Liver (tissue), 9 donors: ENCODE results near the gene TMPRSS11A. TPM values are rescaled to one million over a fixed set of nuclear protein-coding genes. Genes with fewer than 3 reads are reported as not detected.

Experiments used
- DNase-seq: peaks from one replicate; pipeline ENCODE4 v3.0.0-alpha.2; 2017; ENCODE audit warnings: low spot score
- H3K27ac ChIP-seq, 2 donors: one replicate each; pipeline ENCODE4 v1.7.0; 2013; ENCODE audit warnings: inconsistent platforms in 2 of 2, low read length in 2 of 2, control low read depth in 1 of 2, low read depth in 1 of 2, mild to moderate bottlenecking in 1 of 2
- H3K27me3 ChIP-seq, 4 donors: one replicate each; pipeline versions ENCODE4 v1.6.1 to v1.7.0; 2013; ENCODE audit warnings: low read length in 3 of 4, inconsistent platforms in 1 of 4, mild to moderate bottlenecking in 1 of 4, moderate library complexity in 1 of 4; ENCODE audit not compliant: control insufficient read depth in 4 of 4, insufficient read depth in 4 of 4
- H3K36me3 ChIP-seq, 4 donors: one replicate each; pipeline versions ENCODE4 v1.6.1 to v1.7.0; 2013; ENCODE audit warnings: low read length in 3 of 4, mild to moderate bottlenecking in 3 of 4, low read depth in 1 of 4, moderate library complexity in 1 of 4; ENCODE audit not compliant: control insufficient read depth in 4 of 4, insufficient read depth in 3 of 4
- H3K4me1 ChIP-seq, 4 donors: one replicate each; pipeline versions ENCODE4 v1.6.1 to v1.7.0; 2013; ENCODE audit warnings: low read length in 3 of 4, mild to moderate bottlenecking in 3 of 4, moderate library complexity in 1 of 4; ENCODE audit not compliant: control insufficient read depth in 4 of 4, insufficient read depth in 4 of 4
- H3K4me3 ChIP-seq, 3 donors: one replicate each; pipeline versions ENCODE4 v1.6.1 to v1.7.0; 2013; ENCODE audit warnings: low read length in 3 of 3, control low read depth in 1 of 3, low read depth in 1 of 3, mild to moderate bottlenecking in 1 of 3
- H3K9ac ChIP-seq, 2 donors: one replicate each; pipeline ENCODE4 v1.7.0; 2013; ENCODE audit warnings: low read length in 2 of 2, mild to moderate bottlenecking in 2 of 2, moderate library complexity in 2 of 2, control low read depth in 1 of 2, low read depth in 1 of 2
- H3K9me3 ChIP-seq, 4 donors: one replicate each; pipeline versions ENCODE4 v1.6.1 to v1.7.0; 2013; ENCODE audit warnings: low read length in 3 of 4; ENCODE audit not compliant: control insufficient read depth in 4 of 4
- EGR1 ChIP-seq, 2 donors: IDR thresholded peaks; 2 replicates each; pipeline ENCODE4 v1.6.1; 2016 to 2018; ENCODE audit warnings: antibody characterized with exemption in 2 of 2, low read depth in 2 of 2
- FOXA1 ChIP-seq: IDR thresholded peaks from 2 replicates; pipeline ENCODE4 v1.6.1; 2016; ENCODE audit warnings: antibody characterized with exemption
- FOXA2 ChIP-seq: IDR thresholded peaks from 2 replicates; pipeline ENCODE4 v1.6.1; 2016; ENCODE audit warnings: antibody characterized with exemption
- GABPA ChIP-seq, 2 donors: IDR thresholded peaks in 1 of 2; conservative IDR thresholded peaks in 1 of 2; 2 replicates each; pipeline ENCODE4 v1.6.1; 2016; ENCODE audit warnings: antibody characterized with exemption in 2 of 2, mild to moderate bottlenecking in 1 of 2, moderate library complexity in 1 of 2
- HNF4G ChIP-seq: IDR thresholded peaks from 2 replicates; pipeline ENCODE4 v1.6.1; 2016; ENCODE audit warnings: antibody characterized with exemption
- JUND ChIP-seq, 2 donors: IDR thresholded peaks; 2 replicates each; pipeline ENCODE4 v1.6.1; 2016; ENCODE audit warnings: antibody characterized with exemption in 2 of 2
- NR2F2 ChIP-seq: IDR thresholded peaks from 2 replicates; pipeline ENCODE4 v1.6.1; 2016; ENCODE audit warnings: antibody characterized with exemption
- RAD21 ChIP-seq, 2 donors: IDR thresholded peaks; 2 replicates each; pipeline ENCODE4 v1.6.1; 2016; ENCODE audit warnings: antibody characterized with exemption in 2 of 2, mild to moderate bottlenecking in 2 of 2
- RXRA ChIP-seq, 2 donors: IDR thresholded peaks; 2 replicates each; pipeline ENCODE4 v1.6.1; 2017 to 2018; ENCODE audit warnings: antibody characterized with exemption in 2 of 2, mild to moderate bottlenecking in 1 of 2
- SP1 ChIP-seq: IDR thresholded peaks from 2 replicates; pipeline ENCODE4 v1.6.1; 2018; ENCODE audit warnings: antibody characterized with exemption, mild to moderate bottlenecking
- TAF1 ChIP-seq: conservative IDR thresholded peaks from 2 replicates; pipeline ENCODE4 v1.6.1; 2016; ENCODE audit warnings: antibody characterized with exemption, mild to moderate bottlenecking
- WGBS: extraction: QIAGEN DNeasy Blood & Tissue Kit; methylation state at CpG from one replicate; pipeline ENCODE4 v1.1.7; 2013; 5-methylcytosine and 5-hydroxymethylcytosine counted together
- polyA plus RNA-seq, 2 donors: library from polyadenylated mRNA; stranded (reverse) in 1 of 2; unstranded in 1 of 2; fragments of 200-250 nt in 1 of 2; fragments of >200 nt in 1 of 2; fragmentation: Nextera tagmentation in 1 of 2; extraction: Ambion mirVana in 1 of 2; gene quantifications; one replicate each; pipeline versions ENCODE4 v1.2.1 to v1.2.3, GENCODE V29; 2013 to 2015
- total RNA-seq, 2 donors: library from RNA; depleted of rRNA; stranded (reverse); fragments of >200 nt; gene quantifications; one replicate each; pipeline ENCODE4 v1.2.3, GENCODE V29; 2014
- TF ChIP-seq, protein P1 (sequence below): IDR thresholded peaks from 2 replicates; pipeline ENCODE4 v1.6.1; 2016; ENCODE audit warnings: antibody characterized with exemption
- TF ChIP-seq, protein P2 (sequence below): IDR thresholded peaks from 2 replicates; pipeline ENCODE4 v1.6.1; 2016; ENCODE audit warnings: antibody characterized with exemption
- TF ChIP-seq, protein P3 (sequence below): IDR thresholded peaks from 2 replicates; pipeline ENCODE4 v1.6.1; 2016; ENCODE audit warnings: antibody characterized with exemption, mild to moderate bottlenecking
- donor health status: healthy.
- donor health status: healthy.
- donor health status: healthy.
- donor health status: healthy.
- donor health status: healthy.

The TMPRSS11A gene
- total and polyA plus RNA-seq, 4 donors, result 0.01 TPM; not detected in 3

DNA sequence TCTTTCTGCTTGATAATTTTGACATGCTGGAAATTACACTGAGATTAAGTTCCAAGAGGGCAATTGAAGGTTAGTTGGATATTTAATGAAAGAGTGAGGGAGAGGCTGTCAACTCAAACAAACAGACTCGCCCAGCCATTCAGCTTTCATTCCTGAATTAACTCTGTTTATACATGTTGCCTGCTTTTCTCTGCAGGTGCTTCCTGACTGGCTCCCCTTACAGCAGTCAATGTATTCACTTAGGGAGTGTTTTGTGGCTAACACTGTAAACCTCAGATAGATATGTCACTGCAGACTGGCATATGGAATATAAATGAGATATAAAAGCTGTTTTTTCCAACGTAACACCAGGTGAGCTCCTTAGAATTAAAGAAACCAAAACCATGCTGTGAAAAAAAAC lies 28.7 kb downstream of the TMPRSS11A start:
- H3K36me3 ChIP-seq, result no peaks in the 10 kb centered on the region
- no peak overlapping the region for H3K9ac ChIP-seq
- H3K27me3 ChIP-seq, result no peaks in the 10 kb centered on the region
- H3K4me3 ChIP-seq, result no peak overlapping the region
- no peak for DNase-seq
- H3K4me1 ChIP-seq, result no peaks in the 10 kb centered on the region
- no peak overlapping the region for H3K27ac ChIP-seq
- 39% methylated on average over 2 of the region's 2 CpGs for WGBS
- TF ChIP-seq TAF1 (no peak), NR2F2 (no peak), RAD21 (IDR thresholded peaks at IDR 0.05) (no peak), GABPA (IDR thresholded peaks at IDR 0.05 in 1 of 2, conservative IDR thresholded peaks at IDR 0.05 in 1 of 2) (no peak), RXRA (IDR thresholded peaks at IDR 0.05) (no peak), HNF4G (no peak), JUND (IDR thresholded peaks at IDR 0.05) (no peak)
- TF ChIP-seq, protein P1, sequence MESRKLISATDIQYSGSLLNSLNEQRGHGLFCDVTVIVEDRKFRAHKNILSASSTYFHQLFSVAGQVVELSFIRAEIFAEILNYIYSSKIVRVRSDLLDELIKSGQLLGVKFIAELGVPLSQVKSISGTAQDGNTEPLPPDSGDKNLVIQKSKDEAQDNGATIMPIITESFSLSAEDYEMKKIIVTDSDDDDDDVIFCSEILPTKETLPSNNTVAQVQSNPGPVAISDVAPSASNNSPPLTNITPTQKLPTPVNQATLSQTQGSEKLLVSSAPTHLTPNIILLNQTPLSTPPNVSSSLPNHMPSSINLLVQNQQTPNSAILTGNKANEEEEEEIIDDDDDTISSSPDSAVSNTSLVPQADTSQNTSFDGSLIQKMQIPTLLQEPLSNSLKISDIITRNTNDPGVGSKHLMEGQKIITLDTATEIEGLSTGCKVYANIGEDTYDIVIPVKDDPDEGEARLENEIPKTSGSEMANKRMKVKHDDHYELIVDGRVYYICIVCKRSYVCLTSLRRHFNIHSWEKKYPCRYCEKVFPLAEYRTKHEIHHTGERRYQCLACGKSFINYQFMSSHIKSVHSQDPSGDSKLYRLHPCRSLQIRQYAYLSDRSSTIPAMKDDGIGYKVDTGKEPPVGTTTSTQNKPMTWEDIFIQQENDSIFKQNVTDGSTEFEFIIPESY, result no peak
- H3K9me3 ChIP-seq, result no peaks in the 10 kb centered on the region

DNA sequence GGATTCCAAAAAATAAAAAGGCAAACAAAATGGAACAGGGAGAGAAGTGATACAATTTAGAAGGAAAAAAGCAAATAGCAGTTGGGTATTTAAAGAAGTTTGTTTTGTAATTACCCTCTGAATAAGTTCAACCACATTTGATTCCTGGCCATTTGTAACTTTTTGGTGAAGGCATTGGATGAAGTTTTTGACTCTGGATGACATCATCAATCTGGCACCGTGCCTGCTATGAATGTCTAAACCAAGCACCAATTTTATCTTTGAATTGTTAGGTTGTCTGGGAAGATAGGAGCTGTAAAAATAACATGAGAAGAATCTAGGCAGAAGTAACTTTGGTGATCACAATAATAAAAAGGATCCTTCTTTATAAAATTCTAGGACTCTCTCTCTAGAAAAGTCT lies 29.5 kb downstream of the TMPRSS11A start:
- Histone ChIP-seq H3K27me3 (no peaks in the 10 kb centered on the region), H3K9me3 (no peaks in the 10 kb centered on the region), H3K4me1 (no peaks in the 10 kb centered on the region), H3K9ac (no peak overlapping the region), H3K27ac (no peak overlapping the region), H3K36me3 (no peaks in the 10 kb centered on the region), H3K4me3 (no peak overlapping the region)
- 51% methylated on average over 1 of the region's 1 CpG for WGBS
- TF ChIP-seq TAF1 (no peak), JUND (IDR thresholded peaks at IDR 0.05) (no peak), EGR1 (IDR thresholded peaks at IDR 0.05; ENCODE audit: low read depth in 2 of 2) (no peak), FOXA2 (no peak), SP1 (no peak), FOXA1 (no peak)
- TF ChIP-seq, protein P1, result no peak
- TF ChIP-seq, protein P2, sequence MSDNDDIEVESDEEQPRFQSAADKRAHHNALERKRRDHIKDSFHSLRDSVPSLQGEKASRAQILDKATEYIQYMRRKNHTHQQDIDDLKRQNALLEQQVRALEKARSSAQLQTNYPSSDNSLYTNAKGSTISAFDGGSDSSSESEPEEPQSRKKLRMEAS, result no peak
- TF ChIP-seq, protein P3, sequence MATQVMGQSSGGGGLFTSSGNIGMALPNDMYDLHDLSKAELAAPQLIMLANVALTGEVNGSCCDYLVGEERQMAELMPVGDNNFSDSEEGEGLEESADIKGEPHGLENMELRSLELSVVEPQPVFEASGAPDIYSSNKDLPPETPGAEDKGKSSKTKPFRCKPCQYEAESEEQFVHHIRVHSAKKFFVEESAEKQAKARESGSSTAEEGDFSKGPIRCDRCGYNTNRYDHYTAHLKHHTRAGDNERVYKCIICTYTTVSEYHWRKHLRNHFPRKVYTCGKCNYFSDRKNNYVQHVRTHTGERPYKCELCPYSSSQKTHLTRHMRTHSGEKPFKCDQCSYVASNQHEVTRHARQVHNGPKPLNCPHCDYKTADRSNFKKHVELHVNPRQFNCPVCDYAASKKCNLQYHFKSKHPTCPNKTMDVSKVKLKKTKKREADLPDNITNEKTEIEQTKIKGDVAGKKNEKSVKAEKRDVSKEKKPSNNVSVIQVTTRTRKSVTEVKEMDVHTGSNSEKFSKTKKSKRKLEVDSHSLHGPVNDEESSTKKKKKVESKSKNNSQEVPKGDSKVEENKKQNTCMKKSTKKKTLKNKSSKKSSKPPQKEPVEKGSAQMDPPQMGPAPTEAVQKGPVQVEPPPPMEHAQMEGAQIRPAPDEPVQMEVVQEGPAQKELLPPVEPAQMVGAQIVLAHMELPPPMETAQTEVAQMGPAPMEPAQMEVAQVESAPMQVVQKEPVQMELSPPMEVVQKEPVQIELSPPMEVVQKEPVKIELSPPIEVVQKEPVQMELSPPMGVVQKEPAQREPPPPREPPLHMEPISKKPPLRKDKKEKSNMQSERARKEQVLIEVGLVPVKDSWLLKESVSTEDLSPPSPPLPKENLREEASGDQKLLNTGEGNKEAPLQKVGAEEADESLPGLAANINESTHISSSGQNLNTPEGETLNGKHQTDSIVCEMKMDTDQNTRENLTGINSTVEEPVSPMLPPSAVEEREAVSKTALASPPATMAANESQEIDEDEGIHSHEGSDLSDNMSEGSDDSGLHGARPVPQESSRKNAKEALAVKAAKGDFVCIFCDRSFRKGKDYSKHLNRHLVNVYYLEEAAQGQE, result no peak
- no peak for DNase-seq
